HCT116 (cell line): Measurements from ENCODE around the gene KCNC3. TPM values are rescaled to one million over a fixed set of nuclear protein-coding genes. Genes with fewer than 3 reads are reported as not detected.

ENCODE experiments used
- ATAC-seq: fragments of 200-7000 bp; cut with Tn5 transposase; 2 replicates; pipeline ENCODE4 v1.9.1; 2020; ENCODE audit warnings: mild to moderate bottlenecking, moderate library complexity
- BruUV-seq: library from RNA; stranded (reverse); fragments of 400-500 nt; replicated peaks from 2 replicates; lab custom pipeline; 2021; lab: Mats Ljungman, UMichigan
- CTCF ChIA-PET: fragments of 300-600 bp; sonication (Branson Sonifier 250); formaldehyde crosslinking; loops from one replicate; lab custom pipeline; 2021; ENCODE audit warnings: antibody characterized with exemption; lab: Charles Lee
- POLR2A ChIA-PET: fragments of 300-600, 350-600 bp; sonication (Branson Sonifier 250); formaldehyde crosslinking; loops from one replicate; lab custom pipeline; 2021; ENCODE audit warnings: antibody characterized with exemption; lab: Charles Lee
- RAD21 ChIA-PET, 2 experiments: fragments of 300-600 bp; sonication (Branson Sonifier 250); formaldehyde crosslinking; loops; one replicate each; lab custom pipeline; 2023; ENCODE audit warnings: low total read pairs in 2 of 2; ENCODE audit not compliant: uncharacterized antibody in 2 of 2, unreplicated experiment in 2 of 2, low non-redundant PET in 1 of 2; lab: Charles Lee
- DNase-seq: peaks from one replicate; pipeline ENCODE4 v3.0.0-alpha.2; 2010; ENCODE audit warnings: low read depth, low spot score
- H2AFZ ChIP-seq: fragments of 200-600 bp; shearing (Covaris generic), sonication (generic); 2 replicates; pipeline ENCODE4 v1.6.1; 2017; ENCODE audit warnings: low read depth, mixed run types, mixed read lengths, antibody characterized with exemption, low read length; ENCODE audit not compliant: poor library complexity, severe bottlenecking
- H3K27ac ChIP-seq: 2 replicates; pipeline ENCODE4 v1.5.1; 2012; ENCODE audit warnings: low read depth, low read length
- H3K27me3 ChIP-seq: fragments of 200-600 bp; sonication (generic); 2 replicates; pipeline ENCODE4 v1.6.1; 2016; ENCODE audit warnings: mixed run types, low read length, mixed read lengths; ENCODE audit not compliant: insufficient read depth
- H3K36me3 ChIP-seq, 2 experiments: fragments of 200-500 bp in 1 of 2; fragments of 200-600 bp in 1 of 2; sonication (Bioruptor generic) in 1 of 2; sonication (generic) in 1 of 2; 2 replicates each; pipeline versions ENCODE4 v1.5.1 to v1.6.1; 2014 to 2016; ENCODE audit warnings: low read length in 2 of 2, inconsistent platforms in 1 of 2, mixed read lengths in 1 of 2, mixed run types in 1 of 2; ENCODE audit not compliant: insufficient read depth in 2 of 2, control insufficient read depth in 1 of 2
- H3K4me1 ChIP-seq, 2 experiments: fragments of 200-600 bp in 1 of 2; sonication (generic) in 1 of 2; 2 replicates each; pipeline versions ENCODE4 v1.5.1 to v1.6.1; 2012 to 2017; ENCODE audit warnings: low read length in 2 of 2, inconsistent platforms in 1 of 2, mild to moderate bottlenecking in 1 of 2, mixed read lengths in 1 of 2, mixed run types in 1 of 2, moderate library complexity in 1 of 2; ENCODE audit not compliant: insufficient read depth in 2 of 2, control insufficient read depth in 1 of 2
- H3K4me2 ChIP-seq: fragments of 200-600 bp; sonication (generic); 2 replicates; pipeline ENCODE4 v1.6.1; 2017; ENCODE audit warnings: mixed run types, low read length, mixed read lengths
- H3K4me3 ChIP-seq, 2 experiments: fragments of 200-600 bp in 1 of 2; sonication (generic) in 1 of 2; replicated peaks in 1 of 2; 2 replicates each; pipeline ENCODE4 v1.5.1; 2011 to 2016; ENCODE audit warnings: low read length in 2 of 2, control low read depth in 1 of 2, low read depth in 1 of 2, mild to moderate bottlenecking in 1 of 2, mixed read lengths in 1 of 2, mixed run types in 1 of 2
- H3K79me2 ChIP-seq: fragments of 200-600 bp; sonication (generic); 2 replicates; pipeline ENCODE4 v1.6.1; 2017; ENCODE audit warnings: mild to moderate bottlenecking, mixed run types, low read length, moderate library complexity, mixed read lengths; ENCODE audit not compliant: insufficient read depth
- H3K9ac ChIP-seq: fragments of 200-600 bp; sonication (generic); 2 replicates; pipeline ENCODE4 v1.6.1; 2016; ENCODE audit warnings: low read length, mixed read lengths
- H3K9me2 ChIP-seq: fragments of 200-600 bp; sonication (generic), shearing (Covaris generic); 2 replicates; pipeline ENCODE4 v1.6.1; 2017; ENCODE audit warnings: mixed run types, mild to moderate bottlenecking, moderate library complexity; ENCODE audit not compliant: insufficient read depth
- H3K9me3 ChIP-seq, 2 experiments: fragments of 200-500 bp in 1 of 2; fragments of 200-600 bp in 1 of 2; sonication (Bioruptor generic) in 1 of 2; sonication (generic) in 1 of 2; 2 replicates each; pipeline ENCODE4 v1.6.1; 2014 to 2017; ENCODE audit warnings: low read length in 2 of 2, mixed read lengths in 2 of 2, inconsistent platforms in 1 of 2, low read depth in 1 of 2, mild to moderate bottlenecking in 1 of 2, mixed run types in 1 of 2, moderate library complexity in 1 of 2; ENCODE audit not compliant: control insufficient read depth in 1 of 2, insufficient read depth in 1 of 2
- H4K20me1 ChIP-seq: fragments of 200-600 bp; sonication (generic), shearing (Covaris generic); 2 replicates; pipeline ENCODE4 v1.6.1; 2017; ENCODE audit warnings: mixed run types, mild to moderate bottlenecking, moderate library complexity; ENCODE audit not compliant: insufficient read depth
- ELF1 ChIP-seq: IDR thresholded peaks from 2 replicates; pipeline ENCODE4 v1.6.1; 2012; ENCODE audit warnings: low read depth, borderline replicate concordance
- EZH2phosphoT487 ChIP-seq: fragments of 200-600 bp; IDR thresholded peaks from 2 replicates; pipeline ENCODE4 v1.6.1; 2018; ENCODE audit warnings: antibody characterized with exemption, borderline replicate concordance
- JUND ChIP-seq: IDR thresholded peaks from 2 replicates; pipeline ENCODE4 v1.6.1; 2012
- POLR2AphosphoS5 ChIP-seq: IDR thresholded peaks from 2 replicates; pipeline ENCODE4 v1.6.1; 2011; ENCODE audit warnings: mild to moderate bottlenecking, low read depth, low read length, moderate library complexity
- RAD21 ChIP-seq: IDR thresholded peaks from 2 replicates; pipeline ENCODE4 v1.6.1; 2012; ENCODE audit warnings: low read depth, mild to moderate bottlenecking
- SIN3A ChIP-seq: IDR thresholded peaks from 2 replicates; pipeline ENCODE4 v1.6.1; 2012; ENCODE audit warnings: low read depth
- YY1 ChIP-seq: IDR thresholded peaks from 2 replicates; pipeline ENCODE4 v1.6.1; 2011; ENCODE audit warnings: low read length, low read depth, moderate library complexity, mild to moderate bottlenecking; ENCODE audit not compliant: insufficient replicate concordance; ENCODE audit errors: extremely low read depth
- ZNF274 ChIP-seq: fragments of 200-500 bp; sonication (Bioruptor generic); IDR thresholded peaks from 2 replicates; pipeline ENCODE4 v1.6.1; 2014; ENCODE audit warnings: mild to moderate bottlenecking, low read depth, low read length, inconsistent platforms
- intact Hi-C: fragments of 100-400 bp; cut with micrococcal nuclease; formaldehyde crosslinking; loops from 2 replicates; pipeline ENCODE4 v1.10.0; 2022
- total RNA-seq: library from RNA; stranded (reverse); gene quantifications from one replicate; pipeline ENCODE4 v1.2.1, GENCODE V29; 2021; ENCODE audit not compliant: unreplicated experiment
- TF ChIP-seq, protein P1 (sequence below): IDR thresholded peaks from 2 replicates; pipeline ENCODE4 v1.6.1; 2012

Gene KCNC3
- total RNA-seq, 1 experiment from 2014 or later = 6.9 TPM

- Histone ChIP-seq H3K9ac (no peak overlapping the region), H3K4me2 (no peak overlapping the region), H3K79me2 (peaks cover 14% of the 10 kb centered on the region; the same call in 1 of the 2 replicates), H4K20me1 (no peaks in the 10 kb centered on the region), H3K36me3 (peaks cover 28 to 34% of the 10 kb centered on the region in 2 experiments), H3K9me2 (no peaks in the 10 kb centered on the region), H3K27ac (no peak overlapping the region; the same call in 1 of the 2 replicates), H3K9me3 (no peaks in the 10 kb centered on the region), H2AFZ (no peak overlapping the region), H3K27me3 (no peaks in the 10 kb centered on the region)
- TSS peak; percentile 34 for BruUV-seq
- DNase-seq = no peak
- RAD21 ChIA-PET = no interaction called here
- POLR2A ChIA-PET = no interaction called here
- intact Hi-C loops = no loop called here
- CTCF ChIA-PET = no interaction called here
- no peak for ATAC-seq
- TF ChIP-seq JUND (no peak), ELF1 (no peak), ZNF274 (no peak), YY1 (no peak), EZH2phosphoT487 (no peak)
- TF ChIP-seq, protein P1, sequence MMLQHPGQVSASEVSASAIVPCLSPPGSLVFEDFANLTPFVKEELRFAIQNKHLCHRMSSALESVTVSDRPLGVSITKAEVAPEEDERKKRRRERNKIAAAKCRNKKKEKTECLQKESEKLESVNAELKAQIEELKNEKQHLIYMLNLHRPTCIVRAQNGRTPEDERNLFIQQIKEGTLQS = no peak
- TF ChIP-seq, all 23 proteins: peak for 0
- Histone ChIP-seq H3K4me3 (no peak overlapping the region), H3K4me1 (peaks cover 7 to 17% of the 10 kb centered on the region in 2 experiments; a peak in 3 of 4 replicates)
These were observed 49.1 kb upstream of the KCNC3 start for GRCh38 chr19:50378169-50378862.

GRCh38 chr19:50377517-50377916 lies 48.3 kb upstream of the KCNC3 start:
- Histone ChIP-seq H4K20me1 (no peaks in the 10 kb centered on the region), H3K4me3 (peak overlapping the region; percentile 43 to 95), H3K9me3 (no peaks in the 10 kb centered on the region), H3K27me3 (no peaks in the 10 kb centered on the region), H3K27ac (peak overlapping the region; percentile 51; the same call in 1 of the 2 replicates), H3K9ac (no peak overlapping the region), H3K79me2 (peaks cover 14% of the 10 kb centered on the region; the same call in 1 of the 2 replicates), H3K4me1 (peaks cover 4 to 13% of the 10 kb centered on the region in 2 experiments; a peak in 3 of 4 replicates), H3K4me2 (peak overlapping the region; percentile 67), H3K36me3 (peaks cover 28 to 34% of the 10 kb centered on the region in 2 experiments), H3K9me2 (no peaks in the 10 kb centered on the region)
- RAD21 ChIA-PET = no interaction called here
- intact Hi-C loops = no loop called here
- BruUV-seq = no TSS peak
- CTCF ChIA-PET = interaction anchor here (1.0 kb wide), 1 partner anchor 9 kb away, joined by 3 read pairs; no protein-coding TSS in a partner anchor
- POLR2A ChIA-PET = interaction anchor here (1.0 kb wide), 1 partner anchor 347 kb away, joined by 5 read pairs; no protein-coding TSS in a partner anchor
- ATAC-seq = no peak
- no peak for DNase-seq
- TF ChIP-seq SIN3A (no peak), RAD21 (no peak), ZNF274 (no peak), EZH2phosphoT487 (no peak), POLR2AphosphoS5 (no peak)
- TF ChIP-seq, all 23 proteins: peak for 0
- H2AFZ ChIP-seq = no peak overlapping the region
